HCT116 (cell line): ENCODE results near the gene PCDHA3. TPM values are rescaled to one million over a fixed set of nuclear protein-coding genes. Genes with fewer than 3 reads are reported as not detected.
"Not testable (repeated sequence)": the region's sequence is repeated elsewhere in the genome, so short reads cannot be mapped to it uniquely, and the experiment has no call there.

Source experiments
- ATAC-seq: fragments of 200-7000 bp; cut with Tn5 transposase; 2 replicates; pipeline ENCODE4 v1.9.1; 2020; ENCODE audit warnings: mild to moderate bottlenecking, moderate library complexity
- BruUV-seq: library from RNA; stranded (reverse); fragments of 400-500 nt; replicated peaks from 2 replicates; lab custom pipeline; 2021; lab: Mats Ljungman, UMichigan
- CTCF ChIA-PET: fragments of 300-600 bp; sonication (Branson Sonifier 250); formaldehyde crosslinking; loops from one replicate; lab custom pipeline; 2021; ENCODE audit warnings: antibody characterized with exemption; lab: Charles Lee
- POLR2A ChIA-PET: fragments of 300-600, 350-600 bp; sonication (Branson Sonifier 250); formaldehyde crosslinking; loops from one replicate; lab custom pipeline; 2021; ENCODE audit warnings: antibody characterized with exemption; lab: Charles Lee
- RAD21 ChIA-PET, 2 experiments: fragments of 300-600 bp; sonication (Branson Sonifier 250); formaldehyde crosslinking; loops; one replicate each; lab custom pipeline; 2023; ENCODE audit warnings: low total read pairs in 2 of 2; ENCODE audit not compliant: uncharacterized antibody in 2 of 2, unreplicated experiment in 2 of 2, low non-redundant PET in 1 of 2; lab: Charles Lee
- DNase-seq: peaks from one replicate; pipeline ENCODE4 v3.0.0-alpha.2; 2010; ENCODE audit warnings: low read depth, low spot score
- H2AFZ ChIP-seq: fragments of 200-600 bp; shearing (Covaris generic), sonication (generic); 2 replicates; pipeline ENCODE4 v1.6.1; 2017; ENCODE audit warnings: low read depth, mixed run types, mixed read lengths, antibody characterized with exemption, low read length; ENCODE audit not compliant: poor library complexity, severe bottlenecking
- H3K27ac ChIP-seq: 2 replicates; pipeline ENCODE4 v1.5.1; 2012; ENCODE audit warnings: low read depth, low read length
- H3K27me3 ChIP-seq: fragments of 200-600 bp; sonication (generic); 2 replicates; pipeline ENCODE4 v1.6.1; 2016; ENCODE audit warnings: mixed run types, low read length, mixed read lengths; ENCODE audit not compliant: insufficient read depth
- H3K36me3 ChIP-seq, 2 experiments: fragments of 200-500 bp in 1 of 2; fragments of 200-600 bp in 1 of 2; sonication (Bioruptor generic) in 1 of 2; sonication (generic) in 1 of 2; 2 replicates each; pipeline versions ENCODE4 v1.5.1 to v1.6.1; 2014 to 2016; ENCODE audit warnings: low read length in 2 of 2, inconsistent platforms in 1 of 2, mixed read lengths in 1 of 2, mixed run types in 1 of 2; ENCODE audit not compliant: insufficient read depth in 2 of 2, control insufficient read depth in 1 of 2
- H3K4me1 ChIP-seq, 2 experiments: fragments of 200-600 bp in 1 of 2; sonication (generic) in 1 of 2; 2 replicates each; pipeline versions ENCODE4 v1.5.1 to v1.6.1; 2012 to 2017; ENCODE audit warnings: low read length in 2 of 2, inconsistent platforms in 1 of 2, mild to moderate bottlenecking in 1 of 2, mixed read lengths in 1 of 2, mixed run types in 1 of 2, moderate library complexity in 1 of 2; ENCODE audit not compliant: insufficient read depth in 2 of 2, control insufficient read depth in 1 of 2
- H3K4me2 ChIP-seq: fragments of 200-600 bp; sonication (generic); 2 replicates; pipeline ENCODE4 v1.6.1; 2017; ENCODE audit warnings: mixed run types, low read length, mixed read lengths
- H3K4me3 ChIP-seq, 2 experiments: fragments of 200-600 bp in 1 of 2; sonication (generic) in 1 of 2; replicated peaks in 1 of 2; 2 replicates each; pipeline ENCODE4 v1.5.1; 2011 to 2016; ENCODE audit warnings: low read length in 2 of 2, control low read depth in 1 of 2, low read depth in 1 of 2, mild to moderate bottlenecking in 1 of 2, mixed read lengths in 1 of 2, mixed run types in 1 of 2
- H3K79me2 ChIP-seq: fragments of 200-600 bp; sonication (generic); 2 replicates; pipeline ENCODE4 v1.6.1; 2017; ENCODE audit warnings: mild to moderate bottlenecking, mixed run types, low read length, moderate library complexity, mixed read lengths; ENCODE audit not compliant: insufficient read depth
- H3K9ac ChIP-seq: fragments of 200-600 bp; sonication (generic); 2 replicates; pipeline ENCODE4 v1.6.1; 2016; ENCODE audit warnings: low read length, mixed read lengths
- H3K9me2 ChIP-seq: fragments of 200-600 bp; sonication (generic), shearing (Covaris generic); 2 replicates; pipeline ENCODE4 v1.6.1; 2017; ENCODE audit warnings: mixed run types, mild to moderate bottlenecking, moderate library complexity; ENCODE audit not compliant: insufficient read depth
- H3K9me3 ChIP-seq, 2 experiments: fragments of 200-500 bp in 1 of 2; fragments of 200-600 bp in 1 of 2; sonication (Bioruptor generic) in 1 of 2; sonication (generic) in 1 of 2; 2 replicates each; pipeline ENCODE4 v1.6.1; 2014 to 2017; ENCODE audit warnings: low read length in 2 of 2, mixed read lengths in 2 of 2, inconsistent platforms in 1 of 2, low read depth in 1 of 2, mild to moderate bottlenecking in 1 of 2, mixed run types in 1 of 2, moderate library complexity in 1 of 2; ENCODE audit not compliant: control insufficient read depth in 1 of 2, insufficient read depth in 1 of 2
- H4K20me1 ChIP-seq: fragments of 200-600 bp; sonication (generic), shearing (Covaris generic); 2 replicates; pipeline ENCODE4 v1.6.1; 2017; ENCODE audit warnings: mixed run types, mild to moderate bottlenecking, moderate library complexity; ENCODE audit not compliant: insufficient read depth
- ATF3 ChIP-seq: IDR thresholded peaks from 2 replicates; pipeline ENCODE4 v1.6.1; 2012
- EGR1 ChIP-seq: IDR thresholded peaks from 2 replicates; pipeline ENCODE4 v1.6.1; 2012; ENCODE audit warnings: low read depth
- SP1 ChIP-seq: IDR thresholded peaks from 2 replicates; pipeline ENCODE4 v1.6.1; 2012; ENCODE audit warnings: low read depth
- intact Hi-C: fragments of 100-400 bp; cut with micrococcal nuclease; formaldehyde crosslinking; loops from 2 replicates; pipeline ENCODE4 v1.10.0; 2022
- total RNA-seq: library from RNA; stranded (reverse); gene quantifications from one replicate; pipeline ENCODE4 v1.2.1, GENCODE V29; 2021; ENCODE audit not compliant: unreplicated experiment

The PCDHA3 gene
- total RNA-seq, 1 experiment from 2014 or later, result not detected

- DNase-seq, result no peak
- H3K79me2 ChIP-seq, result no peaks in the 10 kb centered on the region
- H4K20me1 ChIP-seq, result no peaks in the 10 kb centered on the region
- no peak overlapping the region for H3K9ac ChIP-seq
- no peak for TF ChIP-seq SP1
- TF ChIP-seq ATF3, result no peak
- TF ChIP-seq EGR1, result no peak
- TF ChIP-seq, all 23 proteins: peak for 0
- Histone ChIP-seq H3K4me2 (no peak overlapping the region), H3K4me1 (no peaks in the 10 kb centered on the region), H3K36me3 (no peaks in the 10 kb centered on the region), H3K9me3 (no peaks in the 10 kb centered on the region), H3K9me2 (no peaks in the 10 kb centered on the region; the same call in 1 of the 2 replicates), H3K27me3 (no peaks in the 10 kb centered on the region), H3K4me3 (no peak overlapping the region), H3K27ac (no peak overlapping the region), H2AFZ (no peak overlapping the region)
- ChIA-PET RAD21 (no interaction called here), CTCF (no interaction called here), POLR2A (no interaction called here)
- no TSS peak for BruUV-seq
- intact Hi-C loops, result no loop called here
- ATAC-seq, result no peak
Observed at GRCh38 chr5:140828362-140828737, 27.5 kb downstream of the PCDHA3 start.

- H3K9me2 ChIP-seq, POLR2A ChIA-PET, H3K9me3 ChIP-seq, H3K27me3 ChIP-seq, H3K4me1 ChIP-seq, H4K20me1 ChIP-seq, RAD21 ChIA-PET, H3K27ac ChIP-seq, H3K36me3 ChIP-seq, H3K4me2 ChIP-seq, intact Hi-C loops, H3K4me3 ChIP-seq, H2AFZ ChIP-seq, CTCF ChIA-PET, DNase-seq, H3K79me2 ChIP-seq, H3K9ac ChIP-seq, ATAC-seq, BruUV-seq: not testable (repeated sequence)
Observed at GRCh38 chr5:140829511-140830501, 28.9 kb downstream of the PCDHA3 start.
